Right lobe of liver (tissue), 4 donors: Measurements from ENCODE around the gene VDAC1.
"Not testable (repeated sequence)": the region's sequence is repeated elsewhere in the genome, so short reads cannot be mapped to it uniquely, and the experiment has no call there.

Source experiments
- POLR2A ChIP-seq: fragments of 450-650 bp; IDR thresholded peaks from one replicate; pipeline ENCODE4 v1.6.1; 2017; ENCODE audit warnings: antibody characterized with exemption, mild to moderate bottlenecking
- TF ChIP-seq, protein P1 (sequence below), 4 donors: fragments of 200-600 bp in 3 of 4; fragments of 450-650 bp in 1 of 4; IDR thresholded peaks; one replicate each; pipeline versions ENCODE4 v1.5.1 to v1.8.0; 2016 to 2022; ENCODE audit warnings: antibody characterized with exemption in 4 of 4, mild to moderate bottlenecking in 2 of 4
- donor health status: DM: no; HTN: no; CAD: no.
- donor health status: DM: no; HTN: no; CAD: no.
- donor health status: DM: no; HTN: yes; CAD: no.

DNA sequence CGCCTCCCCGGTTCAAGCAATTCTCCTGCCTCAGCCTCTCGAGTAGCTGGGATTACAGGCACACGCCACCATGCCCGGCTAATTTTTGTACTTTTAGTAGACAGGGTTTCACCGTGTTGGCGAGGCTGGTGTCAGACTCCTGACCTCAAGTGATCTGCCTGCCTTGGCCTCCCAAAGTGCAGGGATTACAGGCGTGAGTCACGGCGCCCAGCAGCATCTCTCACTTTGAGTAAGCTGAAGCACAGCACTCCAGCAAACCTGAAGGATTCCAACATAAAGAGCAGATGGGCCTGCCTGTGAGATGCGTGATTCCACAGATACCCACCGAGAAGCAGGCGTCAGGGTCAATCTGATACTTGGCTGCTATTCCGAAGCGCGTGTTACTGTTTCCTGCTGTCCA, 29.2 kb downstream of the VDAC1 start:
- not testable (repeated sequence) for TF ChIP-seq POLR2A
- TF ChIP-seq, protein P1, sequence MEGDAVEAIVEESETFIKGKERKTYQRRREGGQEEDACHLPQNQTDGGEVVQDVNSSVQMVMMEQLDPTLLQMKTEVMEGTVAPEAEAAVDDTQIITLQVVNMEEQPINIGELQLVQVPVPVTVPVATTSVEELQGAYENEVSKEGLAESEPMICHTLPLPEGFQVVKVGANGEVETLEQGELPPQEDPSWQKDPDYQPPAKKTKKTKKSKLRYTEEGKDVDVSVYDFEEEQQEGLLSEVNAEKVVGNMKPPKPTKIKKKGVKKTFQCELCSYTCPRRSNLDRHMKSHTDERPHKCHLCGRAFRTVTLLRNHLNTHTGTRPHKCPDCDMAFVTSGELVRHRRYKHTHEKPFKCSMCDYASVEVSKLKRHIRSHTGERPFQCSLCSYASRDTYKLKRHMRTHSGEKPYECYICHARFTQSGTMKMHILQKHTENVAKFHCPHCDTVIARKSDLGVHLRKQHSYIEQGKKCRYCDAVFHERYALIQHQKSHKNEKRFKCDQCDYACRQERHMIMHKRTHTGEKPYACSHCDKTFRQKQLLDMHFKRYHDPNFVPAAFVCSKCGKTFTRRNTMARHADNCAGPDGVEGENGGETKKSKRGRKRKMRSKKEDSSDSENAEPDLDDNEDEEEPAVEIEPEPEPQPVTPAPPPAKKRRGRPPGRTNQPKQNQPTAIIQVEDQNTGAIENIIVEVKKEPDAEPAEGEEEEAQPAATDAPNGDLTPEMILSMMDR (IDR thresholded peaks at IDR 0.05) = not testable (repeated sequence)
